ENCODE data around the gene PPAN.
A peak's percentile ranks its signal among the peaks of the same experiment; 100 is the strongest.

The PPAN gene

GRCh38 chr19:10102787-10103236 lies 3.4 kb upstream of the PPAN start:
- peak in 1 of 2 donors; percentile 75 for DNase-seq (ENCODE audit: low spot score in 2 of 2)
- H3K9me3 Mint-ChIP-seq, result no peaks in the 10 kb centered on the region
- no peaks in the 10 kb centered on the region for H3K36me3 Mint-ChIP-seq
- H3K4me3 Mint-ChIP-seq, result peak overlapping the region; percentile 62
- peak; percentile 67 for ATAC-seq (ENCODE audit: low read depth)
- H3K27ac Mint-ChIP-seq, result peak overlapping the region; percentile 100
- H3K4me1 Mint-ChIP-seq, result peaks cover 48% of the 10 kb centered on the region
- no peaks in the 10 kb centered on the region for H3K27me3 Mint-ChIP-seq

GRCh38 chr19:10104130-10104513 lies 2.0 kb upstream of the PPAN start:
- no peaks in the 10 kb centered on the region for H3K36me3 Mint-ChIP-seq
- peak overlapping the region; percentile 99 for H3K27ac Mint-ChIP-seq
- H3K27me3 Mint-ChIP-seq, result no peaks in the 10 kb centered on the region
- peaks cover 40% of the 10 kb centered on the region for H3K4me1 Mint-ChIP-seq
- no peak overlapping the region for H3K4me3 Mint-ChIP-seq
- H3K9me3 Mint-ChIP-seq, result no peaks in the 10 kb centered on the region
- DNase-seq (ENCODE audit: low spot score in 2 of 2) (no peak), ATAC-seq (ENCODE audit: low read depth) (no peak)

- Mint-ChIP-seq H3K4me1 (peaks cover 36% of the 10 kb centered on the region), H3K27ac (peak overlapping the region; percentile 99), H3K4me3 (peak overlapping the region; percentile 95), H3K36me3 (peaks cover 5% of the 10 kb centered on the region), H3K27me3 (no peaks in the 10 kb centered on the region), H3K9me3 (no peaks in the 10 kb centered on the region)
- ATAC-seq (ENCODE audit: low read depth) (peak; percentile 48), DNase-seq (ENCODE audit: low spot score in 2 of 2) (peak in 1 of 2 donors; percentile 70)
These were observed 1.3 kb upstream of the PPAN start for GRCh38 chr19:10104665-10105508.

- no peak for DNase-seq (ENCODE audit: low spot score in 2 of 2)
- Mint-ChIP-seq H3K4me3 (peak overlapping the region; percentile 95), H3K36me3 (peaks cover 10% of the 10 kb centered on the region), H3K4me1 (peaks cover 38% of the 10 kb centered on the region), H3K9me3 (no peaks in the 10 kb centered on the region), H3K27ac (peak overlapping the region; percentile 99), H3K27me3 (no peaks in the 10 kb centered on the region)
- no peak for ATAC-seq (ENCODE audit: low read depth)
These were observed 558 bp upstream of the PPAN start for GRCh38 chr19:10105509-10106099.

- peak overlapping the region; percentile 95 for H3K4me3 Mint-ChIP-seq
- H3K27me3 Mint-ChIP-seq, result no peaks in the 10 kb centered on the region
- peaks cover 45% of the 10 kb centered on the region for H3K4me1 Mint-ChIP-seq
- peak overlapping the region; percentile 99 for H3K27ac Mint-ChIP-seq
- H3K9me3 Mint-ChIP-seq, result no peaks in the 10 kb centered on the region
- DNase-seq (ENCODE audit: low spot score in 2 of 2) (no peak), ATAC-seq (ENCODE audit: low read depth) (no peak)
- peaks cover 15% of the 10 kb centered on the region for H3K36me3 Mint-ChIP-seq
These were observed 1.1 kb downstream of the PPAN start for GRCh38 chr19:10107254-10107653.

- Mint-ChIP-seq H3K4me1 (peaks cover 45% of the 10 kb centered on the region), H3K27ac (no peak overlapping the region), H3K4me3 (peak overlapping the region; percentile 95), H3K27me3 (no peaks in the 10 kb centered on the region), H3K36me3 (peaks cover 15% of the 10 kb centered on the region), H3K9me3 (no peaks in the 10 kb centered on the region)
- DNase-seq (ENCODE audit: low spot score in 2 of 2), result no peak
- ATAC-seq (ENCODE audit: low read depth), result no peak
These were observed 1.7 kb downstream of the PPAN start for GRCh38 chr19:10107817-10108367.

GRCh38 chr19:10109528-10109927 lies 3.4 kb downstream of the PPAN start:
- no peak overlapping the region for H3K27ac Mint-ChIP-seq
- peaks cover 44% of the 10 kb centered on the region for H3K4me1 Mint-ChIP-seq
- peaks cover 15% of the 10 kb centered on the region for H3K36me3 Mint-ChIP-seq
- no peak overlapping the region for H3K4me3 Mint-ChIP-seq
- ATAC-seq (ENCODE audit: low read depth), result no peak
- DNase-seq (ENCODE audit: low spot score in 2 of 2), result no peak
- no peaks in the 10 kb centered on the region for H3K9me3 Mint-ChIP-seq
- no peaks in the 10 kb centered on the region for H3K27me3 Mint-ChIP-seq

GRCh38 chr19:10110076-10110971 lies 4.2 kb downstream of the PPAN start:
- Mint-ChIP-seq H3K36me3 (peaks cover 18% of the 10 kb centered on the region), H3K27me3 (no peaks in the 10 kb centered on the region), H3K4me3 (peak overlapping the region; percentile 49), H3K4me1 (peaks cover 38% of the 10 kb centered on the region), H3K27ac (peak overlapping the region; percentile 86), H3K9me3 (no peaks in the 10 kb centered on the region)
- ATAC-seq (ENCODE audit: low read depth) (no peak), DNase-seq (ENCODE audit: low spot score in 2 of 2) (no peak)

- Mint-ChIP-seq H3K4me1 (peaks cover 35% of the 10 kb centered on the region), H3K27ac (peak overlapping the region; percentile 89)
These were observed 4.8 kb downstream of the PPAN start for GRCh38 chr19:10110972-10111317.

GRCh38 chr19:10111405-10111811 lies 5.2 kb downstream of the PPAN start, which contains the start of gene P2RY11:
Gene P2RY11 (plus strand): TSS chr19:10111693. CDS start chr19:10111722, 29 bp downstream.
- Mint-ChIP-seq H3K27ac (peak within 1 kb of the TSS; percentile 89), H3K36me3 (peaks cover 21% of the 10 kb centered on the region), H3K4me1 (peaks cover 35% of the 10 kb centered on the region), H3K4me3 (peak within 1 kb of the TSS; percentile 75), H3K9me3 (no peaks in the 10 kb centered on the region), H3K27me3 (no peaks in the 10 kb centered on the region)
- peak in 1 of 2 donors; percentile 52 for DNase-seq (ENCODE audit: low spot score in 2 of 2)
- peak; percentile 57 for ATAC-seq (ENCODE audit: low read depth)

More at GRCh38 chr19:10110972-10111317, 4.8 kb downstream of the PPAN start:
- peaks cover 18% of the 10 kb centered on the region for H3K36me3 Mint-ChIP-seq
- peak overlapping the region; percentile 49 for H3K4me3 Mint-ChIP-seq
- DNase-seq (ENCODE audit: low spot score in 2 of 2) (no peak), ATAC-seq (ENCODE audit: low read depth) (no peak)
- H3K27me3 Mint-ChIP-seq, result no peaks in the 10 kb centered on the region
- H3K9me3 Mint-ChIP-seq, result no peaks in the 10 kb centered on the region

- Mint-ChIP-seq H3K27me3 (no peaks in the 10 kb centered on the region), H3K36me3 (peaks cover 21% of the 10 kb centered on the region), H3K4me3 (peak overlapping the region; percentile 63), H3K4me1 (peaks cover 32% of the 10 kb centered on the region), H3K9me3 (no peaks in the 10 kb centered on the region), H3K27ac (peak overlapping the region; percentile 89)
- ATAC-seq (ENCODE audit: low read depth), result peak; percentile 25
- no peak for DNase-seq (ENCODE audit: low spot score in 2 of 2)
These were observed 6.0 kb downstream of the PPAN start for GRCh38 chr19:10112037-10112761.

- ATAC-seq (ENCODE audit: low read depth) (peak; percentile 60), DNase-seq (ENCODE audit: low spot score in 2 of 2) (peak; percentile 75 to 79)
- Mint-ChIP-seq H3K4me3 (peak overlapping the region; percentile 63), H3K4me1 (peaks cover 30% of the 10 kb centered on the region), H3K36me3 (peaks cover 23% of the 10 kb centered on the region), H3K27ac (peak overlapping the region; percentile 89), H3K9me3 (no peaks in the 10 kb centered on the region), H3K27me3 (no peaks in the 10 kb centered on the region)
These were observed 6.9 kb downstream of the PPAN start for GRCh38 chr19:10112895-10113591.

Data from memory B cell (primary cell).